ENCODE results near the gene IRX6.

IRX6 gene

DNA sequence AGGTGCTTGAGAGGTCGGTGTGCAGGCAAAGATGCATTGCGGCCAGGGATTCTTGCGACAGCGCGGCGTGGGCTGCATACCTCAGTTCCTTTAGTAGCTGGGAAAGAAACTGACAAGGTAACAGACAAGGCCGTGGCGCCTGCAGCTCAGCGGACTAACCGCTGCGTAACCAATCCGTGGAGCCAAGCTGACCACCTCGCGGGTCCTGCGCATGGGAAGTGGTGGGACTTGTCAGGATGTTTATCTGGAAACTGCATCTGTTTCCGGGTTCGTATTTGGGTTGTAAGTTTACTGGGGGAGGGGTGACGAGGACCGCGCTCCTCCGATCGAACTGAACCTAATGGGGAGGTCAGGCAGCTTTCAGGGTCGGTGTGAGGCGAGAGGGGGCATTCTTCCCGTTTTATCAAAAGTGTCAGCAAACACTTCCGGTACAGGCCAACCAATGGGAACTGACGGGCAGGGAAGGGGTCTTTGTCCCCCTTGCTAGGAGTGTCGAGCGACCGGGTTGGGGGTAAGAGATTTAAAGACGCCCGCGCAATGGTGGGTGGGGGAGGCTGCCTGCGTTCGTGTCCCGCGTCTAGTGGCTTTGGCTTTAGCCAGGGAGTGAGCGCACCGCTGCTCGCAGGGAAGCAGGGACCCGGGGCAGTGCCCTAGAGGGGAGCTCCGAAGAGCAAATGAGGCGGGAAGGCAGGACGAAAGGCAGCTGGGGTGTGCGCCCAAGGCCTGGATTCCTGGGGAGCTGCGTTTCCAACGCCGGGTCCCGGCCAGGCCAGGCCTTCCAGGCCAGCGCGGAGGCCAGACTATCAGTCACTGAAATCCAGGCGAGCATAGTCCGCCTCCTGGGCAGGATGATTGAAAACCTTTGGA, 7.0 kb downstream of the IRX6 start:
- Histone ChIP-seq H2BK12ac (ENCODE audit: low read length) (peak overlapping the region; percentile 47), H3K79me2 (ENCODE audit: control insufficient read depth, insufficient read depth, low read length, poor library complexity) (no peaks in the 10 kb centered on the region), H4K91ac (ENCODE audit: low read depth, low read length) (no peak overlapping the region), H3K36me3 (ENCODE audit: control insufficient read depth in 1 of 2, insufficient read depth in 2 of 2, low read length in 2 of 2) (peaks cover 0 to 3% of the 10 kb centered on the region in 2 experiments), H3K9ac (ENCODE audit: low read length) (no peak overlapping the region), H3K18ac (ENCODE audit: low read length) (no peak overlapping the region), H4K8ac (ENCODE audit: low read depth, low read length) (peak overlapping the region; percentile 51), H2AK5ac (ENCODE audit: low read length) (no peak overlapping the region), H3K4me3 (ENCODE audit: low read depth, low read length) (no peak overlapping the region), H3K9me3 (ENCODE audit: insufficient read depth, low read depth, low read length) (no peaks in the 10 kb centered on the region), H3K4me1 (ENCODE audit: control insufficient read depth in 1 of 2, insufficient read depth in 2 of 2, low read length in 2 of 2) (peaks cover 24 to 26% of the 10 kb centered on the region in 2 experiments), H2BK5ac (ENCODE audit: low read depth, low read length, poor library complexity) (no peak overlapping the region), H2BK120ac (ENCODE audit: insufficient read depth, low read length, poor library complexity) (no peak overlapping the region), H3K23ac (ENCODE audit: low read length) (no peak overlapping the region), H2AFZ (ENCODE audit: insufficient read depth, low read length, poor library complexity) (peak overlapping the region; percentile 47), H3K27me3 (ENCODE audit: insufficient read depth, low read length) (peaks cover 50% of the 10 kb centered on the region), H3K4ac (ENCODE audit: low read depth, low read length) (no peak overlapping the region), H3K4me2 (ENCODE audit: low read length) (peak overlapping the region; percentile 52), H3K14ac (ENCODE audit: low read length) (no peak overlapping the region), H3K79me1 (ENCODE audit: low read length) (no peaks in the 10 kb centered on the region), H3K27ac (ENCODE audit: low read depth, low read length) (no peak overlapping the region), H4K12ac (ENCODE audit: low read depth, low read length) (peak overlapping the region; percentile 39)
- no CpG with 5 or more reads among the region's 53 CpGs for WGBS (ENCODE audit: extremely low coverage, insufficient coverage, insufficient read length)
- no peak for DNase-seq

DNA sequence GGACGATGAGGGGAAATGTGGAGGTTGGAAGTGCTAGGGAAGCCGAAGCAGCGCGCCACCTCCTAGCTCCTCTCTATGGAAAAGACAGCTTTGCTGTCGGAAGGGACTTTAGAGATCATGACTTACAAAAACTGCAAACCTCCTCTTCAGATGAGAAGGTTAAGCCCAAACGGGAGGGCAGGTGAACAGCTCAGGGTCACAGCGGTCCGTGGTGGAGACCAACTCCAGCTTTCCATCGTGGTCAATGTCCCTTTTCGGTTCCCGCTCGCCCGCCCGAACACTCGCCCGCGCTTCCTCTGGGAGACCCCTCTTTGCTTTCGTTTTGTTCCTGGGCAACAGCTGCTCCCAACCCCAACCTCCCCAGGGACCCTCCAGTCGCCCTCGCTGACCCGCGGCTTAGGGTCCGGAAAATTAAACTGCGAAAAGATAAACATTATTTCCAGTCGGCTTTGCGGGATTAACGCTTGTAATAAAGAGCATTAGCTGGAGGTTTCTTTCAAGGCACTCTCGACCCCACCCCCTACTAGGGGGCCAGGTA, 7.7 kb downstream of the IRX6 start:
- Histone ChIP-seq H3K9me3 (ENCODE audit: insufficient read depth, low read depth, low read length) (no peaks in the 10 kb centered on the region), H3K14ac (ENCODE audit: low read length) (no peak overlapping the region), H2AK5ac (ENCODE audit: low read length) (no peak overlapping the region), H4K12ac (ENCODE audit: low read depth, low read length) (no peak overlapping the region), H3K4me3 (ENCODE audit: low read depth, low read length) (no peak overlapping the region), H3K79me2 (ENCODE audit: control insufficient read depth, insufficient read depth, low read length, poor library complexity) (no peaks in the 10 kb centered on the region), H3K36me3 (ENCODE audit: control insufficient read depth in 1 of 2, insufficient read depth in 2 of 2, low read length in 2 of 2) (peaks cover 0 to 3% of the 10 kb centered on the region in 2 experiments), H3K9ac (ENCODE audit: low read length) (no peak overlapping the region), H4K91ac (ENCODE audit: low read depth, low read length) (no peak overlapping the region), H4K8ac (ENCODE audit: low read depth, low read length) (no peak overlapping the region), H3K23ac (ENCODE audit: low read length) (no peak overlapping the region), H2BK120ac (ENCODE audit: insufficient read depth, low read length, poor library complexity) (no peak overlapping the region), H3K4ac (ENCODE audit: low read depth, low read length) (no peak overlapping the region), H3K27ac (ENCODE audit: low read depth, low read length) (no peak overlapping the region), H3K27me3 (ENCODE audit: insufficient read depth, low read length) (peaks cover 48% of the 10 kb centered on the region), H3K79me1 (ENCODE audit: low read length) (no peaks in the 10 kb centered on the region), H3K18ac (ENCODE audit: low read length) (no peak overlapping the region), H2BK12ac (ENCODE audit: low read length) (no peak overlapping the region), H2BK5ac (ENCODE audit: low read depth, low read length, poor library complexity) (no peak overlapping the region), H3K4me1 (ENCODE audit: control insufficient read depth in 1 of 2, insufficient read depth in 2 of 2, low read length in 2 of 2) (peaks cover 24% of the 10 kb centered on the region in 2 experiments), H3K4me2 (ENCODE audit: low read length) (peak overlapping the region; percentile 52), H2AFZ (ENCODE audit: insufficient read depth, low read length, poor library complexity) (no peak overlapping the region)
- no peak for DNase-seq
- WGBS (ENCODE audit: extremely low coverage, insufficient coverage, insufficient read length), result no CpG with 5 or more reads among the region's 28 CpGs

DNA sequence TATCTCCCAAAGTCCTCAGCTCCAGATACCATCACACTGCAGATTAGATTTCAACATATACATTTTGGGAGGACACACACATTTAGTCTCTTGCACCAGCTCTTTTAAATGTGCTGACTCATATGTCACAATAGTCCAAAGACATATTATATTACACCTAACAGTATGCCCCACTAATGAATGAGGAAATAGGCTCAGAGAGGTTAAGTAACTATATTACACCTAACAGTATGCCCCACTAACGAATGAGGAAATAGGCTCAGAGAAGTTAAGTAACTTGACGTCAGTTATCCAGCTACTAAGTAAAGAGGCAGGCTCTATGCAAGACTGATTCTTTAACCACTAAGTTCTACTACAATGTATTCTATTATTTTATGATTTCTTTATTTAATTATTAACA, 9.7 kb downstream of the IRX6 start:
- Histone ChIP-seq H3K4me2 (ENCODE audit: low read length) (no peak overlapping the region), H3K27ac (ENCODE audit: low read depth, low read length) (no peak overlapping the region), H2BK5ac (ENCODE audit: low read depth, low read length, poor library complexity) (no peak overlapping the region), H4K8ac (ENCODE audit: low read depth, low read length) (no peak overlapping the region), H2BK120ac (ENCODE audit: insufficient read depth, low read length, poor library complexity) (no peak overlapping the region), H2AK5ac (ENCODE audit: low read length) (no peak overlapping the region), H4K12ac (ENCODE audit: low read depth, low read length) (no peak overlapping the region), H3K18ac (ENCODE audit: low read length) (no peak overlapping the region), H3K9me3 (ENCODE audit: insufficient read depth, low read depth, low read length) (peaks cover 1% of the 10 kb centered on the region), H3K36me3 (ENCODE audit: control insufficient read depth in 1 of 2, insufficient read depth in 2 of 2, low read length in 2 of 2) (no peaks in the 10 kb centered on the region), H3K79me1 (ENCODE audit: low read length) (no peaks in the 10 kb centered on the region), H3K4me1 (ENCODE audit: control insufficient read depth in 1 of 2, insufficient read depth in 2 of 2, low read length in 2 of 2) (peaks cover 20 to 23% of the 10 kb centered on the region in 2 experiments), H3K79me2 (ENCODE audit: control insufficient read depth, insufficient read depth, low read length, poor library complexity) (no peaks in the 10 kb centered on the region), H2AFZ (ENCODE audit: insufficient read depth, low read length, poor library complexity) (no peak overlapping the region), H3K23ac (ENCODE audit: low read length) (no peak overlapping the region), H2BK12ac (ENCODE audit: low read length) (no peak overlapping the region), H3K4ac (ENCODE audit: low read depth, low read length) (no peak overlapping the region), H3K4me3 (ENCODE audit: low read depth, low read length) (no peak overlapping the region), H3K27me3 (ENCODE audit: insufficient read depth, low read length) (peaks cover 32% of the 10 kb centered on the region), H3K14ac (ENCODE audit: low read length) (no peak overlapping the region), H4K91ac (ENCODE audit: low read depth, low read length) (no peak overlapping the region), H3K9ac (ENCODE audit: low read length) (no peak overlapping the region)
- no peak for DNase-seq
- no CpG with 5 or more reads among the region's 2 CpGs for WGBS (ENCODE audit: extremely low coverage, insufficient coverage, insufficient read length)

DNA sequence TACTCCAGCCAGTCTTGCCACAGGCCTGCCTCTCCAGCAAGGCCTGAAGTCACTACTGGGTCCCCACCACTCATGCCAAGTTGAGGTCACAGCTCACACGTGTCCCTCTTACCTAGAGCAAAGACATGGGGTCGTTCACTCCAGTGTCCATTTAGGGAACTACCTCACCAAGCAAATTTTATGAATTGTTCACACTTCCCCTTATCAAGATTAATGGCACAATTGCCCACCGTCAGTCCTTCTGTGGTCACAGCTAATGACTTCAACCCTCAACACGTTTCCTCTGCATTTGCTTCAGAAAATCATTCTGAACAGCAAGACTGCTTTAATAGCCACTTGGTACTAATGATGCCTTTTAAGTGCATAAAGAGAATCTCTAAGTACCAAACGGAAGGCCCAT, 14.6 kb downstream of the IRX6 start:
- Histone ChIP-seq H2BK12ac (ENCODE audit: low read length) (no peak overlapping the region), H3K14ac (ENCODE audit: low read length) (no peak overlapping the region), H3K36me3 (ENCODE audit: control insufficient read depth in 1 of 2, insufficient read depth in 2 of 2, low read length in 2 of 2) (no peaks in the 10 kb centered on the region), H4K91ac (ENCODE audit: low read depth, low read length) (no peak overlapping the region), H4K12ac (ENCODE audit: low read depth, low read length) (no peak overlapping the region), H3K4ac (ENCODE audit: low read depth, low read length) (no peak overlapping the region), H3K79me1 (ENCODE audit: low read length) (no peaks in the 10 kb centered on the region), H3K4me2 (ENCODE audit: low read length) (no peak overlapping the region), H3K18ac (ENCODE audit: low read length) (no peak overlapping the region), H3K4me3 (ENCODE audit: low read depth, low read length) (no peak overlapping the region), H2BK5ac (ENCODE audit: low read depth, low read length, poor library complexity) (no peak overlapping the region), H3K27ac (ENCODE audit: low read depth, low read length) (no peak overlapping the region), H3K9ac (ENCODE audit: low read length) (no peak overlapping the region), H4K8ac (ENCODE audit: low read depth, low read length) (no peak overlapping the region), H3K27me3 (ENCODE audit: insufficient read depth, low read length) (no peaks in the 10 kb centered on the region), H3K23ac (ENCODE audit: low read length) (no peak overlapping the region), H3K4me1 (ENCODE audit: control insufficient read depth in 1 of 2, insufficient read depth in 2 of 2, low read length in 2 of 2) (no peaks in the 10 kb centered on the region), H2AFZ (ENCODE audit: insufficient read depth, low read length, poor library complexity) (no peak overlapping the region), H2AK5ac (ENCODE audit: low read length) (no peak overlapping the region), H2BK120ac (ENCODE audit: insufficient read depth, low read length, poor library complexity) (no peak overlapping the region), H3K79me2 (ENCODE audit: control insufficient read depth, insufficient read depth, low read length, poor library complexity) (no peaks in the 10 kb centered on the region), H3K9me3 (ENCODE audit: insufficient read depth, low read depth, low read length) (peaks cover 1% of the 10 kb centered on the region)
- no peak for DNase-seq
- no CpG with 5 or more reads among the region's 5 CpGs for WGBS (ENCODE audit: extremely low coverage, insufficient coverage, insufficient read length)
